Measurements from ENCODE around the gene GRHL1.

- TF ChIP-seq CTCF (IDR thresholded peaks at IDR 0.05) (no peak), POLR2A (IDR thresholded peaks at IDR 0.05) (no peak)
These were observed 30.8 kb downstream of the GRHL1 start for GRCh38 chr2:9982248-9982647.

Data from vagina (tissue), 2 donors.